ENCODE measurements around the gene CNNM2. TPM values are rescaled to one million over a fixed set of nuclear protein-coding genes. Genes with fewer than 3 reads are reported as not detected.
A peak's percentile ranks its signal among the peaks of the same experiment; 100 is the strongest.
"Not testable (repeated sequence)": the region's sequence is repeated elsewhere in the genome, so short reads cannot be mapped to it uniquely, and the experiment has no call there.

The CNNM2 gene
- total and polyA plus RNA-seq, 4 experiments from 2014 or later = 3.2 to 14.4 (median 8.2) TPM

DNA sequence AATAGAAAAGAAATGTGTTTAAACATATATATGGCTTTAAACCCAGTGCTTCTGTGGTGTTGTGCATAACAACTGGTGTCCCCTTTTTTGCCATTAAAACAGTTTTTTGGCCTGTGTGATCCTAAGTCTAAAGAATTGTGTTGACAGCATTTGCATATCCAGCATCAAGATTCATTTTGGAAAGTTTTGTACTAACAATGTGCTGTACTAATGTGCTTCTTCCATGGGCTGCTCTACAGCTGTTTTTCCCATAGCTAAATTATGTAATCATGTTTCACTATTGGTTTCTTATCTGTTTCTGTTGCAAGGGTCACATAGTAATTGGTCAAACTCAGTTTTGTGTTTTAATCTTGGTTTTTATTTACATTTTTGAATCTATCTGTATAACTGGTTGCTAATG lies 5.5 kb downstream of the CNNM2 start:
- CTCF ChIA-PET (ENCODE audit: partially characterized antibody) = no interaction called here
- H3K4me3 ChIP-seq (ENCODE audit: low read length in 2 of 2) = no peak overlapping the region
- no peaks in the 10 kb centered on the region for H3K9me3 ChIP-seq (ENCODE audit: control insufficient read depth in 1 of 2, low read length in 2 of 2)
- DNase-seq = no peak
- POLR2A ChIA-PET (ENCODE audit: partially characterized antibody) = no interaction called here
- no peaks in the 10 kb centered on the region for H3K9me3 Mint-ChIP-seq
- no peak overlapping the region for H3K27ac ChIP-seq (ENCODE audit: low read depth, low read length)
- H3K4me3 Mint-ChIP-seq = peak overlapping the region in 2 of 8 donors; percentile 45 to 64
- H3K36me3 ChIP-seq (ENCODE audit: insufficient read depth, low read length) = no peaks in the 10 kb centered on the region
- intact Hi-C loops (cut with micrococcal nuclease) = no loop called here
- peaks cover 42 to 58% (median 51%) of the 10 kb centered on the region in 4 donors for H3K4me1 Mint-ChIP-seq
- peaks cover 5 to 13% of the 10 kb centered on the region in 2 donors for H3K36me3 Mint-ChIP-seq
- peak overlapping the region in 1 of 7 donors; percentile 34 for H3K27ac Mint-ChIP-seq
- H3K27me3 Mint-ChIP-seq = no peaks in the 10 kb centered on the region
- H3K4me1 ChIP-seq (ENCODE audit: insufficient read depth, low read length) = peaks cover 53% of the 10 kb centered on the region
- no peaks in the 10 kb centered on the region for H3K27me3 ChIP-seq (ENCODE audit: insufficient read depth, low read length)

- Mint-ChIP-seq H3K27ac (no peak overlapping the region), H3K4me3 (no peak overlapping the region), H3K9me3 (peaks cover 0 to 3% (median 0%) of the 10 kb centered on the region in 8 donors), H3K27me3 (no peaks in the 10 kb centered on the region), H3K36me3 (peaks cover 7 to 23% of the 10 kb centered on the region in 2 donors), H3K4me1 (peaks cover 20 to 28% (median 24%) of the 10 kb centered on the region in 4 donors)
- no peaks in the 10 kb centered on the region for H3K9me3 ChIP-seq (ENCODE audit: control insufficient read depth in 1 of 2, low read length in 2 of 2)
- ChIA-PET POLR2A (ENCODE audit: partially characterized antibody) (no interaction called here), CTCF (ENCODE audit: partially characterized antibody) (no interaction called here)
- no peak for DNase-seq
- no peaks in the 10 kb centered on the region for H3K27me3 ChIP-seq (ENCODE audit: insufficient read depth, low read length)
- H3K4me3 ChIP-seq (ENCODE audit: low read length in 2 of 2) = no peak overlapping the region
- intact Hi-C loops (cut with micrococcal nuclease) = no loop called here
- no peak overlapping the region for H3K27ac ChIP-seq (ENCODE audit: low read depth, low read length)
- no peaks in the 10 kb centered on the region for H3K36me3 ChIP-seq (ENCODE audit: insufficient read depth, low read length)
- peaks cover 24% of the 10 kb centered on the region for H3K4me1 ChIP-seq (ENCODE audit: insufficient read depth, low read length)
Observed at GRCh38 chr10:102926842-102927241, 8.7 kb downstream of the CNNM2 start.

GRCh38 chr10:102927311-102928010 lies 9.4 kb downstream of the CNNM2 start:
- Mint-ChIP-seq H3K9me3 (peaks cover 0 to 3% (median 0%) of the 10 kb centered on the region in 8 donors), H3K36me3 (peaks cover 7 to 20% of the 10 kb centered on the region in 2 donors), H3K27ac (peak overlapping the region in 1 of 7 donors; percentile 24), H3K4me3 (peak overlapping the region in 1 of 8 donors; percentile 34), H3K4me1 (peaks cover 17 to 21% (median 19%) of the 10 kb centered on the region in 4 donors), H3K27me3 (no peaks in the 10 kb centered on the region)
- Histone ChIP-seq H3K36me3 (ENCODE audit: insufficient read depth, low read length) (no peaks in the 10 kb centered on the region), H3K4me1 (ENCODE audit: insufficient read depth, low read length) (peaks cover 18% of the 10 kb centered on the region), H3K27me3 (ENCODE audit: insufficient read depth, low read length) (no peaks in the 10 kb centered on the region), H3K27ac (ENCODE audit: low read depth, low read length) (no peak overlapping the region), H3K9me3 (ENCODE audit: control insufficient read depth in 1 of 2, low read length in 2 of 2) (no peaks in the 10 kb centered on the region), H3K4me3 (ENCODE audit: low read length in 2 of 2) (no peak overlapping the region)
- intact Hi-C loops (cut with micrococcal nuclease) = no loop called here
- DNase-seq = peak in 1 of 5 donors; percentile 4
- POLR2A ChIA-PET (ENCODE audit: partially characterized antibody) = no interaction called here
- CTCF ChIA-PET (ENCODE audit: partially characterized antibody) = no interaction called here

DNA sequence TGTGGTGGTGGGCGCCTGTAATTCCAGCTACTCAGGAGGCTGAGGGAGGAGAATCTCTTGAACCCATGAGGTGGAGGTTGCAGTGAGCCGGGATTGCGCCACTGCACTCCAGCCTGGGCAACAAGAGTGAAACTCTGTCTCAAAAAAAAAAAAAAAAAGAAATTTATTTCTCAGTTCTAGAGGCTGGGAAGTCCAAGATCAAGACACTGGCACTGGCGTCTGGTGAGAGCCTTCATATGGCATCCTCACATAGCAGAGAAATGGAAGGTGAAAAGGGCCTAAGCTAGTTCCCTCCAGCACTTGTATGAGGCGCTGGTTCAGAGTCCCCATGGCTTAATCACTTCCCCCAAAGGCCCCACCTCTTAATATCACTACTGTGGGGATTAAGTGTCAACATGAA lies 10.3 kb downstream of the CNNM2 start:
- H3K27ac Mint-ChIP-seq; intact Hi-C loops (cut with micrococcal nuclease); H3K4me3 Mint-ChIP-seq: not testable (repeated sequence)

GRCh38 chr10:102930720-102931119 lies 12.6 kb downstream of the CNNM2 start:
- Mint-ChIP-seq H3K4me3 (no peak overlapping the region), H3K36me3 (peaks cover 7 to 19% of the 10 kb centered on the region in 2 donors), H3K27me3 (no peaks in the 10 kb centered on the region), H3K4me1 (peaks cover under 1 to 7% (median 2%) of the 10 kb centered on the region in 4 donors), H3K27ac (no peak overlapping the region), H3K9me3 (peaks cover 0 to 3% (median 0%) of the 10 kb centered on the region in 8 donors)
- no peak overlapping the region for H3K4me3 ChIP-seq (ENCODE audit: low read length in 2 of 2)
- no peaks in the 10 kb centered on the region for H3K9me3 ChIP-seq (ENCODE audit: control insufficient read depth in 1 of 2, low read length in 2 of 2)
- H3K27ac ChIP-seq (ENCODE audit: low read depth, low read length) = no peak overlapping the region
- no peaks in the 10 kb centered on the region for H3K36me3 ChIP-seq (ENCODE audit: insufficient read depth, low read length)
- no peak for DNase-seq
- CTCF ChIA-PET (ENCODE audit: partially characterized antibody) = no interaction called here
- no peaks in the 10 kb centered on the region for H3K27me3 ChIP-seq (ENCODE audit: insufficient read depth, low read length)
- intact Hi-C loops (cut with micrococcal nuclease) = no loop called here
- POLR2A ChIA-PET (ENCODE audit: partially characterized antibody) = no interaction called here
- peaks cover 3% of the 10 kb centered on the region for H3K4me1 ChIP-seq (ENCODE audit: insufficient read depth, low read length)

More for the DNA sequence above, 10.3 kb downstream of the CNNM2 start:
- H3K36me3 ChIP-seq (ENCODE audit: insufficient read depth, low read length); DNase-seq; H3K27me3 Mint-ChIP-seq; H3K9me3 Mint-ChIP-seq; CTCF ChIA-PET (ENCODE audit: partially characterized antibody); H3K9me3 ChIP-seq (ENCODE audit: control insufficient read depth in 1 of 2, low read length in 2 of 2); H3K27ac ChIP-seq (ENCODE audit: low read depth, low read length); H3K4me1 ChIP-seq (ENCODE audit: insufficient read depth, low read length); H3K4me3 ChIP-seq (ENCODE audit: low read length in 2 of 2); H3K27me3 ChIP-seq (ENCODE audit: insufficient read depth, low read length); POLR2A ChIA-PET (ENCODE audit: partially characterized antibody): not testable (repeated sequence)
- Mint-ChIP-seq H3K36me3 (peaks cover 7 to 19% of the 10 kb centered on the region in 2 donors), H3K4me1 (peaks cover 12 to 15% (median 13%) of the 10 kb centered on the region in 4 donors)

DNA sequence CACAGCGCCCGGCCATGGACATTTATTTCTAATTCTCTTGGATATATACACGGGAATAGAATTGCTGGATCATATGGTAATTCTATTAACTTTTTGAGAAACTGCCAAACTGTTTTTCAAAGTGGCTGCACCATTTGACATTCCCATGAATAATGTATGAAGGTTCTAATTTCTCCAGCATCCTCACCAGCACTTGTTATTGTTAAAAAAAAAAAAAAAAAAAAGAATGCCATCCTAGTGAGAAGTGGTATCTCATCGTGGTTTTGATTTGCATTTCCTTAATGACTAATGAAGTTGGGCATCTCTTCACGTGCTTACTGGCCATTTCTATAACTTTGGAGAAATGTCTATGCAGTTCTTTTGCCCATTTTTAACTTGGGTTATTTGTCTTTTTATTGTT lies 13.5 kb downstream of the CNNM2 start:
- H3K27me3 Mint-ChIP-seq = no peaks in the 10 kb centered on the region
- peaks cover 7 to 22% of the 10 kb centered on the region in 2 donors for H3K36me3 Mint-ChIP-seq
- H3K4me1 ChIP-seq (ENCODE audit: insufficient read depth, low read length) = peaks cover 12% of the 10 kb centered on the region
- no peak overlapping the region for H3K27ac ChIP-seq (ENCODE audit: low read depth, low read length)
- no peaks in the 10 kb centered on the region for H3K27me3 ChIP-seq (ENCODE audit: insufficient read depth, low read length)
- DNase-seq = no peak
- H3K27ac Mint-ChIP-seq = no peak overlapping the region
- H3K9me3 Mint-ChIP-seq = peaks cover 0 to 3% (median 0%) of the 10 kb centered on the region in 8 donors
- ChIA-PET CTCF (ENCODE audit: partially characterized antibody) (interaction anchor here (0.7 kb wide), 1 partner anchor 85 kb away, joined by 3 read pairs; no protein-coding TSS in a partner anchor), POLR2A (ENCODE audit: partially characterized antibody) (interaction anchor here (1.2 kb wide), 1 partner anchor 14 kb away, joined by 3 read pairs; no protein-coding TSS in a partner anchor)
- peaks cover 10 to 16% (median 11%) of the 10 kb centered on the region in 4 donors for H3K4me1 Mint-ChIP-seq
- no peak overlapping the region for H3K4me3 Mint-ChIP-seq
- intact Hi-C loops (cut with micrococcal nuclease) = no loop called here
- no peak overlapping the region for H3K4me3 ChIP-seq (ENCODE audit: low read length in 2 of 2)
- H3K9me3 ChIP-seq (ENCODE audit: control insufficient read depth in 1 of 2, low read length in 2 of 2) = no peaks in the 10 kb centered on the region
- no peaks in the 10 kb centered on the region for H3K36me3 ChIP-seq (ENCODE audit: insufficient read depth, low read length)

DNA sequence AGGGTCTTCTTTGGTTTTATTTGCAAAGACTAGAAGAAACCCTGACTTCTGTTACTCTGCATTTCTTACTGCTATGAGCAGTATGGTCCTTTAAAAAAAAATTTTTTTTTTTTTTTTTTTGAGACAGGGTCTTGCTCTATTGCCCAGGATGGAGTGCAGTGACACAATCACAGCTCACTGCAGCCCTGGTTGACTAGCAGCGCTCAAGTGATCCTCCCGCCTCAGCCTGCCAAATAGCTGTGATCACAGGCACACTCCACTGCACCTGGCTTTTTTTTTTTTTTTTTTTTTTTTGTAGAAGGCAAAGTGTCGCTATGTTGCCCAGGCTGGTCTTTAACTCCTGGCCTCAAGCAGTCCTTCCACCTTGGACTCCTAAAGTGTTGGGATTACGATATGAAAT lies 17.4 kb downstream of the CNNM2 start:
- no peaks in the 10 kb centered on the region for H3K9me3 ChIP-seq (ENCODE audit: control insufficient read depth in 1 of 2, low read length in 2 of 2)
- no peak for DNase-seq
- peaks cover 13% of the 10 kb centered on the region for H3K4me1 ChIP-seq (ENCODE audit: insufficient read depth, low read length)
- H3K4me1 Mint-ChIP-seq = peaks cover 15 to 17% (median 16%) of the 10 kb centered on the region in 4 donors
- H3K4me3 Mint-ChIP-seq = no peak overlapping the region
- intact Hi-C loops (cut with micrococcal nuclease) = no loop called here
- CTCF ChIA-PET (ENCODE audit: partially characterized antibody) = interaction anchor here (1.0 kb wide), 1 partner anchor 18 kb away, joined by 3 read pairs; the partner anchor contains the start of gene CNNM2
- H3K36me3 Mint-ChIP-seq = peaks cover 2 to 12% of the 10 kb centered on the region in 2 donors
- POLR2A ChIA-PET (ENCODE audit: partially characterized antibody) = no interaction called here
- no peaks in the 10 kb centered on the region for H3K27me3 Mint-ChIP-seq
- H3K27ac ChIP-seq (ENCODE audit: low read depth, low read length) = no peak overlapping the region
- H3K27ac Mint-ChIP-seq = no peak overlapping the region
- no peaks in the 10 kb centered on the region for H3K27me3 ChIP-seq (ENCODE audit: insufficient read depth, low read length)
- no peaks in the 10 kb centered on the region for H3K36me3 ChIP-seq (ENCODE audit: insufficient read depth, low read length)
- peaks cover 0 to 3% (median 0%) of the 10 kb centered on the region in 8 donors for H3K9me3 Mint-ChIP-seq
- no peak overlapping the region for H3K4me3 ChIP-seq (ENCODE audit: low read length in 2 of 2)

All from CD4-positive, alpha-beta memory T cell (primary cell).